Osteoblast (primary cell): Measurements from ENCODE around the gene CXCR3. TPM values are rescaled to one million over a fixed set of nuclear protein-coding genes. Genes with fewer than 3 reads are reported as not detected.

Experiments
- DNase-seq: peaks from one replicate; pipeline ENCODE4 v3.0.0; 2011; ENCODE audit warnings: low spot score, mixed read lengths; ENCODE audit not compliant: insufficient read length; ENCODE audit errors: missing footprints
- H2AFZ ChIP-seq: 2 replicates; pipeline ENCODE4 v1.6.0; 2011; ENCODE audit warnings: mild to moderate bottlenecking, low read length
- H3K27ac ChIP-seq: 2 replicates; pipeline ENCODE4 v1.5.1; 2011; ENCODE audit warnings: mild to moderate bottlenecking, low read depth, low read length, moderate library complexity
- H3K27me3 ChIP-seq: 2 replicates; pipeline ENCODE4 v1.6.0; 2012; ENCODE audit warnings: mild to moderate bottlenecking, control low read depth, inconsistent platforms, low read length, moderate library complexity; ENCODE audit not compliant: insufficient read depth
- H3K36me3 ChIP-seq: 2 replicates; pipeline ENCODE4 v1.5.1; 2011; ENCODE audit warnings: mild to moderate bottlenecking, low read length, control low read depth, moderate library complexity; ENCODE audit not compliant: insufficient read depth
- H3K4me1 ChIP-seq: 2 replicates; pipeline ENCODE4 v1.5.1; 2011; ENCODE audit warnings: mild to moderate bottlenecking, low read length, control low read depth, moderate library complexity; ENCODE audit not compliant: insufficient read depth
- H3K4me2 ChIP-seq: 2 replicates; pipeline ENCODE4 v1.6.0; 2011; ENCODE audit warnings: mild to moderate bottlenecking, low read length; ENCODE audit not compliant: insufficient read depth
- H3K4me3 ChIP-seq: fragments of 200-600 bp; sonication (generic); 3 replicates; pipeline ENCODE4 v1.5.1; 2012; ENCODE audit warnings: mild to moderate bottlenecking, low read length, inconsistent platforms; ENCODE audit not compliant: insufficient read depth
- H3K79me2 ChIP-seq: 2 replicates; pipeline ENCODE4 v1.6.0; 2012; ENCODE audit warnings: mild to moderate bottlenecking, low read length, control low read depth, inconsistent platforms; ENCODE audit not compliant: insufficient read depth
- H3K9me3 ChIP-seq: 2 replicates; pipeline ENCODE4 v1.5.1; 2011; ENCODE audit warnings: low read depth, low read length, control low read depth
- H4K20me1 ChIP-seq: 2 replicates; pipeline ENCODE4 v1.6.0; 2012; ENCODE audit warnings: mild to moderate bottlenecking, low read length, control low read depth; ENCODE audit not compliant: insufficient read depth
- total RNA-seq: library from RNA; depleted of rRNA; stranded (reverse); fragments of >200 nt; gene quantifications from 2 replicates; pipeline ENCODE4 v1.2.3, GENCODE V29; 2012
- TF ChIP-seq, protein P1 (sequence below): IDR thresholded peaks from 2 replicates; pipeline ENCODE4 v1.5.1; 2011; ENCODE audit warnings: mild to moderate bottlenecking, low read depth, low read length, moderate library complexity; ENCODE audit errors: extremely low read depth

CXCR3 gene
- total RNA-seq, 1 donor, result not detected

DNA sequence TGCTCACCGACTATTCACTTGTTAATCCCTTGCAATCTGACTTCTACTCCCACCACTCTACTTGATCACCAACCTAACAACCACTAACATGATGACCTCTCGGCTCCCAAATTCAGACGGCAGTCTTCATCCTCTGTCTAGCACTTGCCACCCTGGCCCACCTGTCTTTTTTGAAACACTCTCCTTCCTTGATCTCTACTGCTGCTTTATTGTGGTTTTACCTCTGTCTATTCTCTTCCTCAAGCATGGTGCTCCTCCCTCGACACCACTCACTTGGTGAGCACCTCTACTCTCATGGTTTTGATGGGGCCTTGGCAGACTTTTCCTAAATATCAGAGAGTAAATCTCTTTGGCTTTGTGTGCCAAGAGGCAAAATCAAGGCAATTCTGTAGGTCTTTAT is 21.7 kb upstream of the CXCR3 start:
- H3K36me3 ChIP-seq, result no peaks in the 10 kb centered on the region
- H2AFZ ChIP-seq, result no peak overlapping the region
- no peak for DNase-seq
- peaks cover 2% of the 10 kb centered on the region for H3K27me3 ChIP-seq
- TF ChIP-seq, protein P1, sequence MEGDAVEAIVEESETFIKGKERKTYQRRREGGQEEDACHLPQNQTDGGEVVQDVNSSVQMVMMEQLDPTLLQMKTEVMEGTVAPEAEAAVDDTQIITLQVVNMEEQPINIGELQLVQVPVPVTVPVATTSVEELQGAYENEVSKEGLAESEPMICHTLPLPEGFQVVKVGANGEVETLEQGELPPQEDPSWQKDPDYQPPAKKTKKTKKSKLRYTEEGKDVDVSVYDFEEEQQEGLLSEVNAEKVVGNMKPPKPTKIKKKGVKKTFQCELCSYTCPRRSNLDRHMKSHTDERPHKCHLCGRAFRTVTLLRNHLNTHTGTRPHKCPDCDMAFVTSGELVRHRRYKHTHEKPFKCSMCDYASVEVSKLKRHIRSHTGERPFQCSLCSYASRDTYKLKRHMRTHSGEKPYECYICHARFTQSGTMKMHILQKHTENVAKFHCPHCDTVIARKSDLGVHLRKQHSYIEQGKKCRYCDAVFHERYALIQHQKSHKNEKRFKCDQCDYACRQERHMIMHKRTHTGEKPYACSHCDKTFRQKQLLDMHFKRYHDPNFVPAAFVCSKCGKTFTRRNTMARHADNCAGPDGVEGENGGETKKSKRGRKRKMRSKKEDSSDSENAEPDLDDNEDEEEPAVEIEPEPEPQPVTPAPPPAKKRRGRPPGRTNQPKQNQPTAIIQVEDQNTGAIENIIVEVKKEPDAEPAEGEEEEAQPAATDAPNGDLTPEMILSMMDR, result no peak
- H3K4me2 ChIP-seq, result no peak overlapping the region
- no peak overlapping the region for H3K4me3 ChIP-seq
- peaks cover 4% of the 10 kb centered on the region for H4K20me1 ChIP-seq
- peaks cover 13% of the 10 kb centered on the region for H3K4me1 ChIP-seq
- H3K79me2 ChIP-seq, result no peaks in the 10 kb centered on the region
- no peak overlapping the region for H3K27ac ChIP-seq
- H3K9me3 ChIP-seq, result no peaks in the 10 kb centered on the region

DNA sequence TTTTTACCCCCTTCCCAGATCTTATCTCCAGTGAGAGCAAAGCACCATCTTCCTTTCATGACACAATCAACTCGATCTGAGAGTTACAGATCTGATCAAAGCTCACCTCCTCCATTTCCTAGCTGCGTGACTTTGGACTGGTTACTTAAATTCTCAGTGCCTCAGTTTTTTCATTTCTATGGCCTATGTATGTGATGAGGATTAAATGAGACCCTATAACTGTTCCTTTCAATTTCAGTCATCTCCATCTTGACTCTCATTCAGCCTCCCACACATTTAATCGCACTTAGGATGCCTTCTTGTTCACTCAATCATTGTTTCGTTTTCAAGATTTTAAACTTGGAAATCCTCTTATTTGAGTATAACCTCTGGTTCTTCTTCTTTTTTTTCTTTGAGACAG is 20.1 kb upstream of the CXCR3 start:
- no peak overlapping the region for H3K4me3 ChIP-seq
- no peak overlapping the region for H3K27ac ChIP-seq
- peak overlapping the region; percentile 6 for H2AFZ ChIP-seq

DNA sequence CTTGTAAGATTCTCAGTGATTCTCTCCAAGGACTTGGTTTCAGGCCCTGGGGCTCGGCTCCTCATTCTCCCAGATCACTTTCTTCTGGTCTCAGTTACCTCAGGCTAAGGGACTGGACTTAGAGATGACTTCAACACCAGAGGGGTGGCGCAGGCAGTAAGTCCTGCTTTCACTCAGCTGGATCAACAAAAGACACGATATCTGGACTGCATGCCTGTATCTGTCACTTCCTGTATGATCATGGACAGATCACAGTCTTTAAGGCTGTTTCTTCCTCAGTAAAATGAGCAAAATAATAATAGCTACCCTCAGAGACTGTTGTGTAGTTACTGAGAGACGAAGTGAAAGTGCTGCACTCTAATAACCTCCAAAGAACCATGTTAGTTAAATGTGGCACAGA is 19.5 kb upstream of the CXCR3 start:
- peak; percentile 80 for DNase-seq
- peaks cover 4% of the 10 kb centered on the region for H4K20me1 ChIP-seq
- H2AFZ ChIP-seq, result peak overlapping the region; percentile 6
- no peaks in the 10 kb centered on the region for H3K36me3 ChIP-seq
- peaks cover 13% of the 10 kb centered on the region for H3K4me1 ChIP-seq
- peak overlapping the region; percentile 47 for H3K4me2 ChIP-seq
- peak overlapping the region; percentile 7 for H3K4me3 ChIP-seq
- H3K9me3 ChIP-seq, result no peaks in the 10 kb centered on the region
- TF ChIP-seq, protein P1, result no peak
- no peak overlapping the region for H3K27ac ChIP-seq
- peaks cover 3% of the 10 kb centered on the region for H3K27me3 ChIP-seq
- no peaks in the 10 kb centered on the region for H3K79me2 ChIP-seq

More for the DNA sequence above, 20.1 kb upstream of the CXCR3 start:
- Histone ChIP-seq H3K36me3 (no peaks in the 10 kb centered on the region), H4K20me1 (peaks cover 4% of the 10 kb centered on the region), H3K79me2 (no peaks in the 10 kb centered on the region), H3K4me1 (peaks cover 13% of the 10 kb centered on the region), H3K27me3 (peaks cover 2% of the 10 kb centered on the region), H3K4me2 (peak overlapping the region; percentile 47), H3K9me3 (no peaks in the 10 kb centered on the region)
- TF ChIP-seq, protein P1, result no peak
- no peak for DNase-seq

DNA sequence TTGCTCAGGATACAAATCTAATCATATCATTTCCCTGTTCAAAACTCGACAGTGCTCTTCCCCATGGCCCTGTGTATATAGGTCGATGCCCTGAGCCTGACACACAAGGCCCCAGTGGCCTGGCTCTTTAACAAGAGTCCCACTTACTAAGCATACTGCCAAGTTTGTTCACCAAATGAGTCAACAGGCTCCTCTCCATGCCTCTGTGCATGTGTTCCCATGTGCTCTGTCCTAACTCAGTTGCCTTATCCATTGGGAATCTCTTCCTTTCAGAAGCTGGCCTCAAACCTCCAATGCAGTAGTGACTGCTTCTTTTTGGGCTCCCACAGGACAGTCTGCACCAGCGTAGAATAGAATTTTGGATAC is 18.9 kb upstream of the CXCR3 start:
- Histone ChIP-seq H3K79me2 (no peaks in the 10 kb centered on the region), H2AFZ (no peak overlapping the region), H3K36me3 (no peaks in the 10 kb centered on the region), H3K4me3 (no peak overlapping the region), H3K4me1 (peaks cover 13% of the 10 kb centered on the region), H4K20me1 (peaks cover 4% of the 10 kb centered on the region), H3K4me2 (no peak overlapping the region), H3K27me3 (peaks cover 8% of the 10 kb centered on the region), H3K27ac (no peak overlapping the region), H3K9me3 (no peaks in the 10 kb centered on the region)
- no peak for DNase-seq
- TF ChIP-seq, protein P1, result no peak
